HCT116 (cell line): ENCODE results near the gene SCCPDH.

Experiments
- POLR2A ChIP-seq: IDR thresholded peaks from 2 replicates; pipeline ENCODE4 v1.7.0; 2011; ENCODE audit warnings: borderline replicate concordance; ENCODE audit not compliant: insufficient read depth, insufficient read length; ENCODE audit errors: extremely low read depth
- TF ChIP-seq, protein P1 (sequence below), 3 experiments: fragments of 200-600 bp in 1 of 3; sonication (generic) in 1 of 3; IDR thresholded peaks in 2 of 3; conservative IDR thresholded peaks in 1 of 3; 2 replicates each; pipeline ENCODE4 v1.5.1; 2012 to 2017; ENCODE audit warnings: low read depth in 2 of 3, low read length in 2 of 3, antibody characterized with exemption in 1 of 3, borderline replicate concordance in 1 of 3, control low read depth in 1 of 3, mild to moderate bottlenecking in 1 of 3, mixed read lengths in 1 of 3, mixed run types in 1 of 3, moderate library complexity in 1 of 3; ENCODE audit not compliant: insufficient read depth in 1 of 3
- TF ChIP-seq, protein P2 (sequence below): IDR thresholded peaks from 2 replicates; pipeline ENCODE4 v1.6.1; 2012

- TF ChIP-seq, protein P1, sequence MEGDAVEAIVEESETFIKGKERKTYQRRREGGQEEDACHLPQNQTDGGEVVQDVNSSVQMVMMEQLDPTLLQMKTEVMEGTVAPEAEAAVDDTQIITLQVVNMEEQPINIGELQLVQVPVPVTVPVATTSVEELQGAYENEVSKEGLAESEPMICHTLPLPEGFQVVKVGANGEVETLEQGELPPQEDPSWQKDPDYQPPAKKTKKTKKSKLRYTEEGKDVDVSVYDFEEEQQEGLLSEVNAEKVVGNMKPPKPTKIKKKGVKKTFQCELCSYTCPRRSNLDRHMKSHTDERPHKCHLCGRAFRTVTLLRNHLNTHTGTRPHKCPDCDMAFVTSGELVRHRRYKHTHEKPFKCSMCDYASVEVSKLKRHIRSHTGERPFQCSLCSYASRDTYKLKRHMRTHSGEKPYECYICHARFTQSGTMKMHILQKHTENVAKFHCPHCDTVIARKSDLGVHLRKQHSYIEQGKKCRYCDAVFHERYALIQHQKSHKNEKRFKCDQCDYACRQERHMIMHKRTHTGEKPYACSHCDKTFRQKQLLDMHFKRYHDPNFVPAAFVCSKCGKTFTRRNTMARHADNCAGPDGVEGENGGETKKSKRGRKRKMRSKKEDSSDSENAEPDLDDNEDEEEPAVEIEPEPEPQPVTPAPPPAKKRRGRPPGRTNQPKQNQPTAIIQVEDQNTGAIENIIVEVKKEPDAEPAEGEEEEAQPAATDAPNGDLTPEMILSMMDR (IDR thresholded peaks at IDR 0.05 in 2 of 3, conservative IDR thresholded peaks at IDR 0.05 in 1 of 3; ENCODE audit: borderline replicate concordance in 1 of 3, insufficient read depth in 1 of 3, low read depth in 2 of 3, low read length in 2 of 3) = no peak
- TF ChIP-seq POLR2A = no peak
- TF ChIP-seq, protein P2, sequence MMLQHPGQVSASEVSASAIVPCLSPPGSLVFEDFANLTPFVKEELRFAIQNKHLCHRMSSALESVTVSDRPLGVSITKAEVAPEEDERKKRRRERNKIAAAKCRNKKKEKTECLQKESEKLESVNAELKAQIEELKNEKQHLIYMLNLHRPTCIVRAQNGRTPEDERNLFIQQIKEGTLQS = no peak
Observed at GRCh38 chr1:246695666-246696065, 28.5 kb upstream of the SCCPDH start.
